T follicular helper cell (primary cell): Measurements from ENCODE around the gene MCRIP2.

ENCODE experiments used
- DNase-seq: peaks from one replicate; pipeline ENCODE4 v3.0.0-alpha.2; 2020; ENCODE audit warnings: low read depth

MCRIP2 gene

DNA sequence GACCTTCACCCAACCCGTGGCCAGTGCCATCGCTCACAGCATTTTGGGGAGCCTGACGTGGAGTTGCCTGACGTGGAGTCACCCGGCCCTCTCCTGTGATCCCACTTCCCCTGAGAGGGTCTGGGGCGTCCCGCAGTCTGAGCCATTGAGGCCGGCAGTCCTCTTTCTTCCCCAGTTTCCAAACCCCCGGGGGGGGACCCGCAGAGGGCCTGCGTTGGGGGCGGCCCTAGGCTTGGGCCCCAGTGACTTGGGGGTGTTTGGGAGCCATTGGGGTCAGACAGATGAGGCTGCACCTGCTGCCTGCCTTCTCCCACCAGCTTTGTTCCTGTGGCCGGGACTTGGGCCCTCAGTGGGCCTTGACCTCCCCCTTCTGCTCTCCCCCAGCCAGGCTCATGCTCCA, 28.0 kb downstream of the MCRIP2 start:
- no peak for DNase-seq

- DNase-seq = no peak
These were observed 29.1 kb downstream of the MCRIP2 start for GRCh38 chr16:670485-671352.

- no peak for DNase-seq
These were observed 29.9 kb downstream of the MCRIP2 start for GRCh38 chr16:671353-672131.

GRCh38 chr16:672371-672770, 30.7 kb downstream of the MCRIP2 start:
- no peak for DNase-seq

GRCh38 chr16:672851-673250, 31.2 kb downstream of the MCRIP2 start:
- no peak for DNase-seq

DNA sequence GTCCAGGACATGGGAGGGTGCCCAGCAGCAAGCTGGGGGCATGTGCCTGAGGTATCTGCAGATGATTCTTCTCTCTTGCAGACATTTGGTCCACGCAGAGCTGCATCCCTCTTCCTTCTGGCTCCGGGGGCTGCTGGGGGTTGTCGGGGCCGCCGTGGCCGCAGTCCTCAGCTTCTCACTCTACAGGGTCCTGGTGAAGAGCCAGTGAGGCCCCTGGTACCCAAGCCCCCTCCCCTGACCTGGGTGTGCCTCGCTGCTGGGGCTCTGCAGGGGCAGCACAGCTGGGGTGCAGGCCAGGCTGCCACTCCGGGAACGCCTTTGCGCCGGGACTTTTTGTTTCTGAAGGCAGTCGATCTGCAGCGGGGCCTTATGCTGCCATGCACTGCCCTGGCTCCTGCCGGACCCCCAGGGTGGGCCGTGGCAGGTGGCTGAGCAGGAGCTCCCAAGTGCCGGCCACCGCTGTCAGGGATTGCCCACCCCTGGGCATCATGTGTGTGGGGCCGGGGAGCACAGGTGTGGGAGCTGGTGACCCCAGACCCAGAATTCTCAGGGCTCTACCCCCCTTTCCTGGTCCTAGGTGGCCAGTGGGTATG, 31.9 kb downstream of the MCRIP2 start:
- DNase-seq = no peak

DNA sequence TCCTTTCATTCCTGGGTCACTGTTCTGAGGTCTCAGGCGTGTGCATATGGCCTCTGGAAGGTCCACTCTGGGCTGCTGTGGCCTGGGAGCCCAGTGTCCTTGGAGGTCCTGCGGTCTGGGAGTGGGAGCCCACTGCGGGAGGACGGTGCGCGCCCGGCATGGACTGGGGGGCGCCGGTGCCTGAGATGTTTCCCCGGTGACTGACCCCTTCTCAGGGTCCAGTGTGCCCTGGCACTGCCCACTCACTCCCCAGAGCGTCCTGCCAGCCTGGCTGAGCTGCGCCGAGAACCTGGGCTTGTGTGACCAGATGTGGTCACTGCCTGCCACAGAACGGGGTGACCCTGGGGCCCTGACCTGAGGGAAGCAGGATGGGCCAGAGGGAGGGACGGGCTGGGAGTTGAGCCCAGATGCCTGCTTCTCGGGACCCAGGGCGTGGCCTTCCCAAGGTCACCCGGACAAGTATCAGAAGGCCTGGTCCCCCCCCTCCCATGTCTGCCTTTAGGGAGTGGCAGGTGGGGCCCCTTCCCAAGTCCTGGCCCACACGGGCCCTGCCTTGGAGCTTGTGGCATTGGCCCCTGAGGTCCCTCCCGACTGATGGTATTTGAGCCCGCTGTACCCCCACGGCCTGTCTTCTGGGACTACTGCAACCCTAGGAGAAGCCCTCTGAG, 32.7 kb downstream of the MCRIP2 start:
- no peak for DNase-seq

DNA sequence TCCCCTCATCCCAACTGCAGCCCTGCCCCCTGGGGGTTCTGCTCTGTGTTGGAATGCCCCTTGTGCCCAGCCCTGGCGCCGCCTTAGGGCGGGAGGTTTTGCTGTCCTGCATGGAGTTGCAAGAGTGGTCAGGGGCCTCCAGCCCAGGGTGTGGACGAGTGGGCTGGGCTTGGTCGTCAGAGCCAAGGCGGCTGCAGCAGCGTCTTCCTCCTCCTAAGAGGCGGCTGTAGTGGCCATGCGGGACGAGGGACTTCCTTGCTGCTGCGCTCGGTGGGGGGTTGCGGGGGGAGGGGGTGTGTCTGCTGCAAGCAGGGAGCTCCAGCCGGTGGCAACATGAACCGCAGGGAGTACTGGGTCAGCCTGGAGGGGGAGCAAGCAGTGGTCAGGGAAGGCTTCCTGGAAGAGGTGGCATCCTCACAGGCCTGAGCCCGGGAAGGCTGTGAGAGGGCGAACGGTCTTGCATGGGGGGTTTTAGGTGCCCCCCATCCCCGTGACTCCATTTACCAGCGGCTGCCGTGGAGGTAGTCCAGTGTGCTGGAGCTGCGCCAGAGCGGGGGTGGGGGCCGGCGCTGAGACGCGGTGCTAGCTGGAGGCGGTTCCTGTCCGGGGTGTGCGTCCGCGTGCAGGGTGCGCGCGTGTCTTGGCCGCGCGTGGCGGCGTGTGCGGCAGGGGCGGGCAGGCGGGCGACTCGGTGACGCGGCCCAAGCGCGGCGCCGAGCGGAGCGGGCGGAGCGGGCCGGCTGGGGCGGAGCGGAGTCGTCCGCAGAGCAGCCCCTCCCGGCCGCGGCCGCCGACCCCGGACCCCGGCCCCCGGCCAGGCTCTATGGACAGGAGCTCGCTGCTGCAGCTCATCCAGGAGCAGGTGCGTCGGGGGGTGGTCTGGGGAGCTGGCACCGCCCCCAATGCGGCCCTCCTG, 33.6 kb downstream of the MCRIP2 start, which contains the start of gene RHBDL1:
RHBDL1 (plus strand) TSS at position 704 of the 916 bp plus-strand sequence; CDS start at position 824, 120 bp downstream.
- no peak for DNase-seq

- no peak for DNase-seq
These were observed 34.4 kb downstream of the MCRIP2 start for GRCh38 chr16:675884-676564.

GRCh38 chr16:676565-676902, 34.9 kb downstream of the MCRIP2 start:
- DNase-seq = no peak

DNA sequence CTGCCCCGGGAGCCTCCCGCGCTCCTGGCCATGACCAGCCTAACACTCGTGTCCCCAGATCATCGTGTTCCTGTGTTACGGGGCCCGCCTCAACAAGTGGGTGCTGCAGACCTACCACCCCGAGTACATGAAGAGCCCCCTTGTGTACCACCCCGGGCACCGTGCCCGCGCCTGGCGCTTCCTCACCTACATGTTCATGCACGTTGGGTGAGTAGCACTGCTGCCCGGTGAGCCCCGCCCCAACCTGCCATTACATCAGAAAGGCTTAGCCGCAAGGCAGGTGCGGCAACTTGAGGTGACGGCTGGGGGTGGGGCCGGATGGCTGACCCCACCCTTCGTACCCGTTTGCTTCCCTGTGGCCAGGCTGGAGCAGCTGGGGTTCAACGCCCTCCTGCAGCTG, 35.3 kb downstream of the MCRIP2 start:
- no peak for DNase-seq

DNA sequence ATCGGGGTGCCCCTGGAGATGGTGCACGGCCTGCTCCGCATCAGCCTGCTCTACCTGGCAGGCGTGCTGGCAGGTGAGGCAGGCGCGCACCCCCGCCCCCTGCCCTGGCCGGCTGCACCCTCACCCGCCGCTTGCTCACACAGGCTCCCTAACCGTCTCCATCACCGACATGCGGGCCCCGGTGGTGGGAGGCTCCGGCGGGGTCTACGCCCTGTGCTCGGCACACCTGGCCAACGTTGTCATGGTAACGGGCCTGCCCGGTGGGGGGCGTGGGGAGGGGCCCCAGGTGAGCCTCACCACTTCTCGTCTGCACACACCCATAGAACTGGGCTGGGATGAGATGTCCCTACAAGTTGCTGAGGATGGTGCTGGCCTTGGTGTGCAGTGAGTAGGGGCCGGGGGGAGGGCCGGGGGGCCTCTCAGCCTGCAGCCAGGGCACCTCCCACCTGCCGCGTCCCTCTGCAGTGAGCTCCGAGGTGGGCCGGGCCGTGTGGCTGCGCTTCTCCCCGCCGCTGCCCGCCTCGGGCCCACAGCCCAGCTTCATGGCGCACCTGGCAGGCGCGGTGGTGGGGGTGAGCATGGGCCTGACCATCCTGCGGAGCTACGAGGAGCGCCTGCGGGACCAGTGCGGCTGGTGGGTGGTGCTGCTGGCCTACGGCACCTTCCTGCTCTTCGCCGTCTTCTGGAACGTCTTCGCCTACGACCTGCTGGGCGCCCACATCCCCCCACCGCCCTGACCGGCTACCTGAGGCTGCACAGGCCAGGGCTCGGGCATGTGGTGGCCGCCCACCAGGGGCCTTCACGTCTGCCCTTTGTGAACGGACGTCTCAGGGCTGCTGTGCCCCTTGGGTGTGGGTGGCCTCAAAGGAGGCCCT, 35.9 kb downstream of the MCRIP2 start:
- no peak for DNase-seq

GRCh38 chr16:678209-678857, 36.7 kb downstream of the MCRIP2 start:
- DNase-seq = no peak

GRCh38 chr16:678858-679813, 37.5 kb downstream of the MCRIP2 start:
- DNase-seq = no peak

DNA sequence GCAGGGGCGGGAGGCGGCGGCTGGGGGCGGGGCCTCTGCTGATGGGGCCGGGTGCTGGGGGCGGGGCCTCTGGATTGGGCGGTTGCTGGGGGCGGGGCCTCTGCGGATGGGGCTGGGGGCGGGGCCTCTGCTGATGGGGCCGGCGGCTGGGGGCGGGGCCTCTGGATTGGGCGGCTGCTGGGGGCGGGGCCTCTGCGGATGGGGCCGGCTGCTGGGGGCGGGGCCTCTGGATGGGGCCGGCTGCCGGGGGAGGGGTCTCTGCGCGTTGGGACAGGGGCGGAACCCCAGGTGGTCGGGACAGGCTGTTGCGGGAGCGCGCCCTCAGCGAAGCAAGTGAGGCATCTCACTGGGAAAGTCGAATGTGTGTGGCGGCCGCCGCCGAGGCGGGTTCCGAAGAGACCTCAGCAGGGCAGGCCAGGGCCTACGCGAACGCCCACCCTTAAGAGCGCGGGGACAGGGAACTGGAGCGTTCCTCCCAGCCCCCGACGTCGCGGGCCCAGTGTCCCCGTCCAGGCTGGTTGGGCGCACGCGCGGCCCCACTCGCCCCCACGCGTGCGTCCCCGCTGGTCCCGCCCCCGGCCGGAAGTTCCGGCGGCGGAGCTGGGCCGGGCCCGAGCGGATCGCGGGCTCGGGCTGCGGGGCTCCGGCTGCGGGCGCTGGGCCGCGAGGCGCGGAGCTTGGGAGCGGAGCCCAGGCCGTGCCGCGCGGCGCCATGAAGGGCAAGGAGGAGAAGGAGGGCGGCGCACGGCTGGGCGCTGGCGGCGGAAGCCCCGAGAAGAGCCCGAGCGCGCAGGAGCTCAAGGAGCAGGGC, 38.4 kb downstream of the MCRIP2 start, which contains the start of gene STUB1:
STUB1 (plus strand) TSS at position 597 of the 811 bp plus-strand sequence; CDS start at position 713, 116 bp downstream.
- peak; percentile 87 for DNase-seq

DNA sequence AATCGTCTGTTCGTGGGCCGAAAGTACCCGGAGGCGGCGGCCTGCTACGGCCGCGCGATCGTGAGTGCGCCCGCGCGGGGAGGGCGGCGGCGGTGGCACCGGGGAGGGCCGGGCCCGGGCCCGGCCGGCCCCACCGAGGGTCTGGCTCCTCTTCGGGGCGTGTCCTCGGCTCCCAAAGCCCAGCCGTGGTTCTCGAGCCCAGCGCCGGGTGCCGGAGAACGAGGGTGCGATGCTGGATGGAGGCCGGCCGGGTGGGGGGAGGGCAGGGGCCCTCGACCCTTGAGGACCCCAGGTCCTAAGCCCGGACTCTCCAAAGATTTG, 39.0 kb downstream of the MCRIP2 start:
- no peak for DNase-seq
